CD4-positive, alpha-beta T cell treated with Interleukin-15 for 1 hour (primary cell): ENCODE results near the gene WNT5A.

Source experiments
- DNase-seq: peaks from one replicate; pipeline ENCODE4 v3.0.0-alpha.2; 2020

Gene WNT5A

DNA sequence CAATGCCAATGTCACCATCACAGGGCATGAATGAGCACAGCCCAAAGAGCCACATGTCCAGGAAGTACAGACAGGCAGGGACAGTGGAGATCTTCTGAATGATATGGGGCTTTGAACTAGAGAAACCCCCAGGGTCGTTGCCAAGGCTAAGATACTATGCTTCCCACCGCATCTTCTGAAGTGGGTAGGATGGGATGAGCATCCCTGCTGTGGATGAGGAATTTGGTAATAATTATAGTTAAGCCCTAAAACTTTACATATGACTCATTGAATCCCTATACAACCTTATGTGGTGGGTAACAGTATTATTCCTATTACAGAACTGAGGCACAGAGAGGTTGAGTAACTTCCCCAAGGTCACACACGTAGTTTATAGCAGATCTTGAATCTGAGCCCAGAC is 44.2 kb downstream of the WNT5A start:
- no peak for DNase-seq

DNA sequence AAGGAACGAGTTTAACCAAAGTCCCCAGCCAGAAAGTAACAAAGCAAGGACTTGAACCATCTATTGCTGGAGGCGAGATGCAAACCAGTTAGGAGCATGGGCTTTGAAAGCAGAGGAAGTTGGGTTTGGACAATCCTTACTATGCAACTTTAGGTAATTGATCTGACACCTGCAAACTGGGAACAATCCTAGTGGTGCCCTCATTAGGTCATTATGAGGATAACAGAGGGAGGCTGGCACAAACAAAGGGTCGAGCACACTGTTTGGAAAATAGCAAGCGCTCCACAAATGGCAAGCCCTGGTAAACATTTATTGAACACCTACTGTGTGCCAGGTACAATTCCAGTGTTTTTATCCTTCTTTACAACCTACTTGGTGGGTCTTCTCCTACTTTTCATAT is 45.6 kb downstream of the WNT5A start:
- no peak for DNase-seq

DNA sequence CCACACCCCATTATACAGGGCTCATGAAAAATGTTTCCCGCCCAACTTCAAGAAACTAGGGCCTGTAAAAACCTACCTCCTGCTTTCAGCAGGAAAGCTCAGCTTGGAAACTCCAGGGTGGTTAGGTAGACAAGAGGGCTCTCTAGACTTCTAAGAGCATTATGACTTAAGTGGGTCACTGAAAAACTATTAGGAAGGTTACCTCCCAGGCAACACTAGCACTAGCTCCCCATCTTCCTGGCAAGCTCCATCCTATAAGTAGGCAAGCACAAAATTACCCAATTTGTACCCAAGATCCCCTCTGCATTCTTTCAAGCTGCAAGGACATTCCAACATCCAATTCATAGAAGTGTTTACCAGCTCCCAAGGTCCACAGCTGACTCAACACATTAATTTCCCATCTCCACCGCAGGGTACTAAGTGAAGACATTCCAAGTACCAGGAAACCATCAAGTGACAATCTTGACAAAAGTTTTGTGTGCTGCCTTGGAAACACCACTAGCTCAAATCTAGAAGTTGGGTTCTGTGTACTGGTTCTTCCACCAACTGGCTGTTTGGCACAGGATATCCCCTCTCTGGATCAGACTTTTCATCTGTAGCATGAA is 46.9 kb downstream of the WNT5A start:
- DNase-seq = no peak

DNA sequence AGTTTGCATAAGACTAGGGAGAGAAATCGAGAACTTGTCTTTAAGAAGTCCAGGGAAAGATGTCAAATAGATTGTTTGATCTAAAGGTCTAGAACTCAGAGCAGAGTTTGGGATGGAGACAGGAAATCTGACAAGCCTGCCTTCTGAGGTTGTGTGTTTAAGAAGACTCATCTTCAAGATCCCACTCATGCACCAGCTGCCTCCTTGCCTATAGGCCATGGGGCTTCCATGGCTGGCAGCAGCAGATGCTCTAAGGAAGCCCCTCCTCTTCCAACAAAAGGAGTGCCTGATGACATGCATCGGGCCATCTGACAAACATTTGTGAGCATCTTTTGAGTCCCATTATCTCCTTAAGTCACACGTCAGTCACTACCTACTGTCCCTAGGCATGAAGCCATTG is 47.4 kb downstream of the WNT5A start:
- DNase-seq = no peak

DNA sequence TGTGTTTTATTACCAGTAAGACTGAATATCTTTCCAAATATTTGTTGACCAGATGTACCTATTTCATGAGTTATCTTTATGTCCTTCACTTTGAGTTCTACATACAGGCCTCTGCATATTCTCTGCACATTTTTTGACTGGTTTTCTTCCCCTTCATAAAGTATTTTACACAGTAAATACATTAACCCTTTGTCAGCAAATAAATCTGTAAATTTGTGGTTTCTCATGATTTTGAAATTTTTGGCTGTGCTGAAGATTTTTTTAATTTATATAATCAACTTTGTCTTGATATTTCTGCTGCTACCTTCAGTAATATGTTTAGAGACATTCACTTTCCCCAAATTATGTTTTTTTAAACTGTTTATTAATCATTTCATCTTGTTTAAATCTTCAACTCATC is 50.5 kb downstream of the WNT5A start:
- DNase-seq = no peak

DNA sequence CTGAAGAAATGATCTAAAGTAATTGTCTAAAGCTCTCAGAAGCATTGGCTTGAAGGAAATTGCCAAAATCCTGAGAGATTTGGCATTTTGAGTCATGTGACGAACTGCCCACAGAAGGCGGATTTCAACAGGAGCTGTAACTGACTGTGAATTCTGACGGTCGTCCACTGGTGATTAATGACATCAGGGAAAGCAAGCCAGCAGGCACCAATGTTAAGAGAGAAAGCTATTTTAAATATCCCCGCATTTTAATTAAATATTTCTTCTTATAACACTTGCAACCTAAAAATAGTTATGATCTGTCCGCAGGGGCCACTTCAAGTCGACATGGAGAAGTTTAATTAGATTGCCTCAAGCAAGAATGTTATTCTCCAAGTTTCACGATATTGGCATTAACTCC is 51.6 kb downstream of the WNT5A start:
- DNase-seq = no peak

DNA sequence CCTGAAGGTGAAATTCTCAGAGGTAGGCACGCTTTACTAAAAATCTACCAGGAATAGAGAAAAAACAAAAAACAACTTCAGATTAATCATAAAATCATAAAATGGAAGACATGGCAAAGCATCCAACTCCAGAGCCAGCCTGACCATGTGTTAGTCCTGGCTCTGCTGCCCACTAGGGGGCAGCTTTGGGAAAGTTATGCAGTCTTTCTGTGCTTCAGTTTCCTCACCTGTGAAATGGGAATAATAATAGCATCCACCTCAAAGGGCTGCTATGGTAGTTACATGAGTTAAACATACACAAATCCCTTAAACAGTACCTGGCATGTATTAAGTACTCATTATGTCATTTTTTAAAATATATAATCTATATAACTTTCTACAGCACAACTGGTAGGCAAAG is 52.3 kb downstream of the WNT5A start:
- DNase-seq = no peak

DNA sequence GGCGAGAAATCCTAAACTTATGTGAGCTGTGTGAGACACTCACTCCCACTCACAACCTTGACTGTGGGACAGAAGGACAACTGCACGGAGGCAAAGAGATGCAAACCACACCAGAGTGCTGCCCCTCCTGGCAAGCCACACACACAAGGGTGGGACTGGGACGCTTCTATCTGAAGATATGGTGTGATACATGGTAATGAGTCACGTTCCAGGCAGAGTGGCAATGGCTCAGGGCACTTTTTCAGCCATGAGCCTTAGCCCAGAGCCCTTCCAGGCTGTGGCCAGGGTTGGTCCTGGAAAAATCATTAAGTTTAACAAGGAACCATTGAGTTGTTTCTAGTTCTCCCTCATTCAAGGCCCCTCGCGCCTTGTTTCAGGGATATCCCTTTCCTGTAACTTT is 56.1 kb downstream of the WNT5A start:
- no peak for DNase-seq

DNA sequence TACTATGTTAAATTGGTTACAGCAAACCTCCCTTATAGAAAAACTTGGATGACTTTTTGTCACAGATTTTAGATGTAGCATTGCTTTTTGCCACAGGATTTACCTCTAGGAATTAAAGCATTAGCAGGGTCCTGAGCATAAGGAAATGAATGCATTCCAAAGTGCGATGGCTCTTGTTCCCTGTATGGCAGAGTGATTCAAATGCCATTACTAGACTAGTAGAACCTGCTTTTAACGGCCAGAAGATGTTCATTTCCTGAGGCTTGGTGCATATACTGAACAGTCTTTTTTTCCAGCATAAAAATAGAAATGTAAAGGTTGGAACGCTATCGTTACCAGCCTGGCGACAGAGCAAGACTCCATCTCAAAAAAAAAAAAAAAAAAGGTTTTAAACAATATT is 59.4 kb downstream of the WNT5A start:
- DNase-seq = no peak

DNA sequence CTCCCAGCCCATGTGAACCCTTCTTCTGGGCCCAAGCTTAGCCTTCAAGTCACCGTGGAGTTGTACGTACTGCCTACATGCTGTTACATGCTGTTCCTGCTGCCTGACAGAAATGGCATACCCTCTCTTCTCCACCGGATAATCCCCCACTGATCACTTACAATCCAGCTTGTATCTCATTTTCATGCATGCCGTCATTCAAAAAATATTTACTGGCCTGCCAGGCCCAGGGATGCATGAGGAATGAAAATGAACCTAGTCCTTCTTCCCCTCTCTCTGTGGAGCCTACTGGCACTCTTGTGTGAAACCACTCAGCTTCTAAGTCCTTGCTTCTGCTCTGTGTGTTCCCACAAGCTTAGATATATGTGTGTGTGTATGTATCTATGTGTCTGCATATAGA is 60.6 kb downstream of the WNT5A start:
- no peak for DNase-seq

DNA sequence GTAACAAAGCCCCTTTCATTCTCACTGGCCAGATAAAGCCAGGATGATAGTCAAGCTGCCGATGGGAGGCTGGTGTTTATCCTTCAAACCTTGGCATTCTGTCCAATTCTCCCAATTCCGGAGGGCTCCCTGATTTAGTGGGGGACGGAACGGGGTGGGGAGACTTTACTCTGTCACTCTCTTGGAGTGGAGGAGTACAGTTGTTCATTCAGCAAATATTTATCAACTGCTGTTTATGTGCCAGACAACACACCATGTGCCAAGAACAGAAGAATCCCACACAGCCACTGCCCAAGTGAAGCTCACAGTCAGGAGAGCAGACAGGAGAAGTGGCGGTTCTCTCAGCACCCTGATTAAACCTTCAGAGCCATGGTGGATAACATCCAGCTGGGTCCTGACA is 63.3 kb downstream of the WNT5A start:
- no peak for DNase-seq

DNA sequence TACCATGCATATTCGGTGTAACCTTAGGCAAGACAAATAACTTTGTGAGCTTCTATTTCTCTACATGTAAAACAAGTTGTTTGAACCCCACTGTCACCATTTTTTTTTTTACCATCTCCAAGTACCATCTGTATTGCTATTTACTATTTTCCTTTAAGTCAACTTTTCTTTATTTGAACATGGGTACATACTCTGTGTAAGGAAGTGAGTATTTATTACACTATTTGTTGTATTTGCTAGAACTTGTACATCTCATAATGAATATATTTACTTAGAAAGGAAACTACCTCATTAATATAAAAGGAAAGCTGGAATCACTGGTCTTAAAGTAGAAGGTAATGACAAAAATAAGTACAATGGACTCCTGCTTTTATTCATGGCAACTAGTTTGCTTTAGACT is 69.9 kb downstream of the WNT5A start:
- DNase-seq = no peak

DNA sequence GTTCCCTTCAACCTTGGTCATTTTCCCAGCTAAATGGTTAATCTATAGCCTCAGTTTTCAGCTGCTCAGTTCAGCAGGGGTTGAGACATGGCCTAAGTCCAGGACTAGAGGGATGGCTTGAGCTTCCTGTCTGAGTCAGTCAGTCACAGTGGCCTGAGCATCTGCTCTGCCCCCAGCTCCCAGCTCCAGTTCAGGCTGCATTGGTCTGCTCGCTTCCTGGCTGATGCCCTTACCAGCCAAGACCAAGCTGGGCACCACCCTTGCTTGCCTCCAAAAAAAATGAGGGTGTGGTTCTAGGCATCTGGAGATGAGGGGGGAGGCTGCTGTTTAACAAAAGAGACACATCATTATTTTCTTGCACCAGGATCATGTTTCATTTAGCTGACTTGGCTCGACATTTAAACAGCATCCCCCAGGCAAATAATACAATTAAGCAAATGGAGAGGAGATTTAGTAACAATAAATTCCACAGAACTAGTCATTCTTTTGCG is 70.7 kb downstream of the WNT5A start:
- DNase-seq = no peak
